HCT116 (cell line): ENCODE results near the gene MKNK1.

Source experiments
- CTCF ChIP-seq, 3 experiments: fragments of 200-600 bp in 1 of 3; sonication (generic) in 1 of 3; IDR thresholded peaks in 2 of 3; conservative IDR thresholded peaks in 1 of 3; 2 replicates each; pipeline ENCODE4 v1.5.1; 2012 to 2017; ENCODE audit warnings: low read depth in 2 of 3, low read length in 2 of 3, antibody characterized with exemption in 1 of 3, borderline replicate concordance in 1 of 3, control low read depth in 1 of 3, mild to moderate bottlenecking in 1 of 3, mixed read lengths in 1 of 3, mixed run types in 1 of 3, moderate library complexity in 1 of 3; ENCODE audit not compliant: insufficient read depth in 1 of 3
- EZH2phosphoT487 ChIP-seq: fragments of 200-600 bp; IDR thresholded peaks from 2 replicates; pipeline ENCODE4 v1.6.1; 2018; ENCODE audit warnings: antibody characterized with exemption, borderline replicate concordance
- JUND ChIP-seq: IDR thresholded peaks from 2 replicates; pipeline ENCODE4 v1.6.1; 2012
- POLR2A ChIP-seq: IDR thresholded peaks from 2 replicates; pipeline ENCODE4 v1.7.0; 2011; ENCODE audit warnings: borderline replicate concordance; ENCODE audit not compliant: insufficient read depth, insufficient read length; ENCODE audit errors: extremely low read depth
- POLR2AphosphoS5 ChIP-seq: IDR thresholded peaks from 2 replicates; pipeline ENCODE4 v1.6.1; 2011; ENCODE audit warnings: mild to moderate bottlenecking, low read depth, low read length, moderate library complexity
- TF ChIP-seq, protein P1 (sequence below): IDR thresholded peaks from 2 replicates; pipeline ENCODE4 v1.6.1; 2012

- TF ChIP-seq POLR2A (no peak), EZH2phosphoT487 (no peak), CTCF (IDR thresholded peaks at IDR 0.05 in 2 of 3, conservative IDR thresholded peaks at IDR 0.05 in 1 of 3; ENCODE audit: borderline replicate concordance in 1 of 3, insufficient read depth in 1 of 3, low read depth in 2 of 3, low read length in 2 of 3) (no peak), POLR2AphosphoS5 (no peak), JUND (no peak)
- TF ChIP-seq, protein P1, sequence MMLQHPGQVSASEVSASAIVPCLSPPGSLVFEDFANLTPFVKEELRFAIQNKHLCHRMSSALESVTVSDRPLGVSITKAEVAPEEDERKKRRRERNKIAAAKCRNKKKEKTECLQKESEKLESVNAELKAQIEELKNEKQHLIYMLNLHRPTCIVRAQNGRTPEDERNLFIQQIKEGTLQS: no peak
Measured at GRCh38 chr1:46569116-46569515, 35.0 kb downstream of the MKNK1 start.
